HepG2 (cell line): ENCODE results near the gene JPT1. TPM values are rescaled to one million over a fixed set of nuclear protein-coding genes. Genes with fewer than 3 reads are reported as not detected.

Experiments
- AHR ChIP-seq: IDR thresholded peaks from 2 replicates; pipeline ENCODE4 v1.6.1; 2018; ENCODE audit warnings: missing genetic modification reagents, missing compliant biosample characterization
- CBX1 ChIP-seq: IDR thresholded peaks from one replicate; pipeline ENCODE4 v1.6.1; 2016; ENCODE audit warnings: antibody characterized with exemption, low read depth
- HOXA9 ChIP-seq: sonication (generic); formaldehyde crosslinking; IDR thresholded peaks from 2 replicates; pipeline ENCODE4 v1.8.1; 2022; ENCODE audit warnings: missing genetic modification reagents, mild to moderate bottlenecking, moderate library complexity, borderline replicate concordance
- IRF1 ChIP-seq: sonication (generic); formaldehyde crosslinking; IDR thresholded peaks from 2 replicates; pipeline ENCODE4 v1.4.0; 2020; ENCODE audit warnings: low read depth, mild to moderate bottlenecking, missing genetic modification reagents
- KLF12 ChIP-seq: sonication (generic); formaldehyde crosslinking; IDR thresholded peaks from 2 replicates; pipeline ENCODE4 v1.4.0; 2020; ENCODE audit warnings: missing genetic modification reagents, borderline replicate concordance
- MEF2D ChIP-seq: sonication (generic); formaldehyde crosslinking; IDR thresholded peaks from 2 replicates; pipeline ENCODE4 v1.5.1; 2020; ENCODE audit warnings: mild to moderate bottlenecking, missing genetic modification reagents
- NFYB ChIP-seq: sonication (generic); formaldehyde crosslinking; IDR thresholded peaks from 2 replicates; pipeline ENCODE4 v1.4.0; 2020; ENCODE audit warnings: missing genetic modification reagents
- NFYC ChIP-seq: IDR thresholded peaks from 2 replicates; pipeline ENCODE4 v1.6.1; 2016; ENCODE audit warnings: missing genetic modification reagents, missing compliant biosample characterization
- PRPF4 ChIP-seq: fragments of 200-400 bp; formaldehyde crosslinking; IDR thresholded peaks from 2 replicates; pipeline ENCODE4 v1.6.1; 2016; ENCODE audit warnings: low read length, low read depth; ENCODE audit not compliant: poor library complexity, severe bottlenecking
- RBFOX2 ChIP-seq: fragments of 200-400 bp; formaldehyde crosslinking; IDR thresholded peaks from 2 replicates; pipeline ENCODE4 v1.6.1; 2017; ENCODE audit warnings: low read depth, mild to moderate bottlenecking, low read length
- RCOR2 ChIP-seq: IDR thresholded peaks from 2 replicates; pipeline ENCODE4 v1.6.1; 2016; ENCODE audit warnings: missing biosample characterization, missing genetic modification reagents
- SATB2 ChIP-seq: sonication (generic); formaldehyde crosslinking; IDR thresholded peaks from 2 replicates; pipeline ENCODE4 v1.5.0; 2020; ENCODE audit warnings: missing genetic modification reagents
- SCMH1 ChIP-seq: sonication (generic); formaldehyde crosslinking; IDR thresholded peaks from 2 replicates; pipeline ENCODE4 v1.9.0; 2021; ENCODE audit warnings: missing genetic modification reagents, mild to moderate bottlenecking, borderline replicate concordance
- SMARCE1 ChIP-seq: fragments of 450-650 bp; IDR thresholded peaks from 2 replicates; pipeline ENCODE4 v1.6.1; 2017; ENCODE audit warnings: borderline replicate concordance
- TBP ChIP-seq: sonication (generic); formaldehyde crosslinking; IDR thresholded peaks from 2 replicates; pipeline ENCODE4 v1.5.0; 2020; ENCODE audit warnings: missing genetic modification reagents
- TEAD3 ChIP-seq: optimal IDR thresholded peaks from 2 replicates; pipeline ENCODE3; 2016; ENCODE audit warnings: borderline replicate concordance
- ZC3H13 ChIP-seq: sonication (generic); formaldehyde crosslinking; IDR thresholded peaks from 2 replicates; pipeline ENCODE4 v1.8.1; 2023; ENCODE audit warnings: mild to moderate bottlenecking, missing genetic modification reagents, moderate library complexity
- ZFP36 ChIP-seq: fragments of 150-350 bp; IDR thresholded peaks from 2 replicates; pipeline ENCODE4 v1.6.1; 2018; ENCODE audit warnings: borderline replicate concordance, low read length, low read depth; ENCODE audit not compliant: partially characterized antibody
- ZNF143 ChIP-seq: sonication (generic); formaldehyde crosslinking; IDR thresholded peaks from 2 replicates; pipeline ENCODE4 v1.4.0; 2020; ENCODE audit warnings: missing genetic modification reagents
- ZNF234 ChIP-seq: sonication (generic); formaldehyde crosslinking; conservative IDR thresholded peaks from 2 replicates; pipeline ENCODE4 v1.5.1; 2020; ENCODE audit warnings: mild to moderate bottlenecking, missing genetic modification reagents
- ZNF343 ChIP-seq: sonication (generic); formaldehyde crosslinking; IDR thresholded peaks from 2 replicates; pipeline ENCODE4 v1.4.0; 2020; ENCODE audit warnings: mild to moderate bottlenecking, missing genetic modification reagents
- ZNF552 ChIP-seq: sonication (generic); formaldehyde crosslinking; IDR thresholded peaks from 2 replicates; pipeline ENCODE4 v1.9.0; 2022; ENCODE audit warnings: missing genetic modification reagents, mild to moderate bottlenecking, borderline replicate concordance
- ZSCAN31 ChIP-seq: sonication (generic); formaldehyde crosslinking; IDR thresholded peaks from 2 replicates; pipeline ENCODE4 v1.5.0; 2020; ENCODE audit warnings: low read depth, mild to moderate bottlenecking, missing genetic modification reagents
- polyA plus RNA-seq, 8 experiments: library from polyadenylated mRNA; depleted of rRNA in 3 of 8; stranded (reverse) in 7 of 8; unstranded in 1 of 8; fragments of >200 nt; fragmentation: Illumina TruSeq in 4 of 8; extraction: Trizol in 4 of 8; gene quantifications; 2 replicates each; pipeline versions ENCODE4 v1.2.1 to v1.2.3, GENCODE V29; 2011 to 2016; ENCODE audit warnings: low read depth in 4 of 8, missing spikeins in 1 of 8, mixed read lengths in 1 of 8; ENCODE audit not compliant: insufficient read depth in 1 of 8
- total RNA-seq, 5 experiments: library from RNA; depleted of rRNA; stranded (reverse); fragments of >200 nt; fragmentation: Illumina TruSeq; extraction: Trizol; gene quantifications; 2 replicates each; pipeline ENCODE4 v1.2.3, GENCODE V29; 2016; ENCODE audit warnings: low read depth in 1 of 5
- TF ChIP-seq, protein P1 (sequence below): sonication (generic); formaldehyde crosslinking; IDR thresholded peaks from 2 replicates; pipeline ENCODE4 v1.4.0; 2020; ENCODE audit warnings: missing genetic modification reagents
- TF ChIP-seq, protein P2 (sequence below): sonication (generic); formaldehyde crosslinking; IDR thresholded peaks from 2 replicates; pipeline ENCODE4 v1.5.1; 2020; ENCODE audit warnings: missing genetic modification reagents, mild to moderate bottlenecking, borderline replicate concordance
- TF ChIP-seq, protein P3 (sequence below): sonication (generic); formaldehyde crosslinking; IDR thresholded peaks from 2 replicates; pipeline ENCODE4 v1.4.0; 2020; ENCODE audit warnings: mild to moderate bottlenecking, missing genetic modification reagents

Gene JPT1
- total and polyA plus RNA-seq, 2 of the 13 experiments (the other 11 are each of a cell fraction or from before 2014, with no cell fraction given): 43.3 to 256 TPM

GRCh38 chr17:75131278-75132017, 22.9 kb downstream of the JPT1 start, which contains the start of gene NT5C (continued):
- TF ChIP-seq TBP (no peak), SATB2 (CRISPR knock-in tag) (no peak; the same call in 1 of the 2 replicates), ZFP36 (no peak), ZNF234 (CRISPR knock-in tag) (no peak), ZNF343 (CRISPR knock-in tag) (peak; percentile 87; the same call in 1 of the 2 replicates), AHR (CRISPR knock-in tag) (peak; percentile 71; the same call in 1 of the 2 replicates), SMARCE1 (no peak), MEF2D (CRISPR knock-in tag) (peak; percentile 6; the same call in 1 of the 2 replicates), ZC3H13 (peak; percentile 92), ZSCAN31 (CRISPR knock-in tag) (peak; percentile 90; the same call in 1 of the 2 replicates), RBFOX2 (peak; percentile 99), CBX1 (peak; percentile 83), KLF12 (peak; percentile 89; the same call in 1 of the 2 replicates), NFYB (CRISPR knock-in tag) (no peak), PRPF4 (no peak), IRF1 (CRISPR knock-in tag) (peak; percentile 38), NFYC (CRISPR knock-in tag) (no peak), TEAD3 (CRISPR knock-in tag) (peak; percentile 45), HOXA9 (CRISPR knock-in tag) (no peak; the same call in 1 of the 2 replicates), ZNF552 (CRISPR knock-in tag) (peak; percentile 84; the same call in 1 of the 2 replicates), SCMH1 (CRISPR knock-in tag) (no peak), ZNF143 (CRISPR knock-in tag) (no peak; the same call in 1 of the 2 replicates), RCOR2 (CRISPR knock-in tag) (no peak)
- TF ChIP-seq, protein P1, sequence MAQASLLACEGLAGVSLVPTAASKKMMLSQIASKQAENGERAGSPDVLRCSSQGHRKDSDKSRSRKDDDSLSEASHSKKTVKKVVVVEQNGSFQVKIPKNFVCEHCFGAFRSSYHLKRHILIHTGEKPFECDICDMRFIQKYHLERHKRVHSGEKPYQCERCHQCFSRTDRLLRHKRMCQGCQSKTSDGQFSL (CRISPR knock-in tag): peak; percentile 68; the same call in 1 of the 2 replicates
- TF ChIP-seq, protein P2, sequence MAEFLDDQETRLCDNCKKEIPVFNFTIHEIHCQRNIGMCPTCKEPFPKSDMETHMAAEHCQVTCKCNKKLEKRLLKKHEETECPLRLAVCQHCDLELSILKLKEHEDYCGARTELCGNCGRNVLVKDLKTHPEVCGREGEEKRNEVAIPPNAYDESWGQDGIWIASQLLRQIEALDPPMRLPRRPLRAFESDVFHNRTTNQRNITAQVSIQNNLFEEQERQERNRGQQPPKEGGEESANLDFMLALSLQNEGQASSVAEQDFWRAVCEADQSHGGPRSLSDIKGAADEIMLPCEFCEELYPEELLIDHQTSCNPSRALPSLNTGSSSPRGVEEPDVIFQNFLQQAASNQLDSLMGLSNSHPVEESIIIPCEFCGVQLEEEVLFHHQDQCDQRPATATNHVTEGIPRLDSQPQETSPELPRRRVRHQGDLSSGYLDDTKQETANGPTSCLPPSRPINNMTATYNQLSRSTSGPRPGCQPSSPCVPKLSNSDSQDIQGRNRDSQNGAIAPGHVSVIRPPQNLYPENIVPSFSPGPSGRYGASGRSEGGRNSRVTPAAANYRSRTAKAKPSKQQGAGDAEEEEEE: no peak
- TF ChIP-seq, protein P3, sequence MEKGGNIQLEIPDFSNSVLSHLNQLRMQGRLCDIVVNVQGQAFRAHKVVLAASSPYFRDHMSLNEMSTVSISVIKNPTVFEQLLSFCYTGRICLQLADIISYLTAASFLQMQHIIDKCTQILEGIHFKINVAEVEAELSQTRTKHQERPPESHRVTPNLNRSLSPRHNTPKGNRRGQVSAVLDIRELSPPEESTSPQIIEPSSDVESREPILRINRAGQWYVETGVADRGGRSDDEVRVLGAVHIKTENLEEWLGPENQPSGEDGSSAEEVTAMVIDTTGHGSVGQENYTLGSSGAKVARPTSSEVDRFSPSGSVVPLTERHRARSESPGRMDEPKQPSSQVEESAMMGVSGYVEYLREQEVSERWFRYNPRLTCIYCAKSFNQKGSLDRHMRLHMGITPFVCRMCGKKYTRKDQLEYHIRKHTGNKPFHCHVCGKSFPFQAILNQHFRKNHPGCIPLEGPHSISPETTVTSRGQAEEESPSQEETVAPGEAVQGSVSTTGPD (CRISPR knock-in tag): no peak
